ENCODE measurements around the gene TEX38.

DNA sequence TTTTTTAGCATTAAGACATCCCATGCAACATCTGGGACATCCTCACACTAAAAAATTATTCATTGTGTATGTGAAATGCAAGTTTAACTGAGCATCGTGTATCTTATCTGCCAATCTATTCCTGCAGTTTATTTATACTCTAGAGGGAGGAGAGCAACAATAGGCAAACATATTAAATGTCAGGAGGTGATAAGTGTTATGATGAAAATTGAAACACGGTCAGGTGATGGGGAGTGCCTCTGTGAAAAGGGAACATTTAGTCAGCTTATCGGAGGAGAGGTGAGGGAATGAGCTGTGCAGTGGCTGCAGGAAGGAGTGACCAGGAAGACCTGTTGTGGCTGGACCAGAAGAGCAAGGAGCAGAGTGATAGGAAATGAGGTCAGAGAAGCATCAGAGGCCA is 48.0 kb downstream of the TEX38 start:
- no peak for TF ChIP-seq NFE2L1 (CRISPR knock-in tag; IDR thresholded peaks at IDR 0.05)
- TF ChIP-seq ZNF138 (CRISPR knock-in tag; conservative IDR thresholded peaks at IDR 0.05) = no peak
- TF ChIP-seq, protein P1, sequence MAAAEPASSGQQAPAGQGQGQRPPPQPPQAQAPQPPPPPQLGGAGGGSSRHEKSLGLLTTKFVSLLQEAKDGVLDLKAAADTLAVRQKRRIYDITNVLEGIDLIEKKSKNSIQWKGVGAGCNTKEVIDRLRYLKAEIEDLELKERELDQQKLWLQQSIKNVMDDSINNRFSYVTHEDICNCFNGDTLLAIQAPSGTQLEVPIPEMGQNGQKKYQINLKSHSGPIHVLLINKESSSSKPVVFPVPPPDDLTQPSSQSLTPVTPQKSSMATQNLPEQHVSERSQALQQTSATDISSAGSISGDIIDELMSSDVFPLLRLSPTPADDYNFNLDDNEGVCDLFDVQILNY (CRISPR knock-in tag; IDR thresholded peaks at IDR 0.05) = no peak
- TF ChIP-seq, protein P2, sequence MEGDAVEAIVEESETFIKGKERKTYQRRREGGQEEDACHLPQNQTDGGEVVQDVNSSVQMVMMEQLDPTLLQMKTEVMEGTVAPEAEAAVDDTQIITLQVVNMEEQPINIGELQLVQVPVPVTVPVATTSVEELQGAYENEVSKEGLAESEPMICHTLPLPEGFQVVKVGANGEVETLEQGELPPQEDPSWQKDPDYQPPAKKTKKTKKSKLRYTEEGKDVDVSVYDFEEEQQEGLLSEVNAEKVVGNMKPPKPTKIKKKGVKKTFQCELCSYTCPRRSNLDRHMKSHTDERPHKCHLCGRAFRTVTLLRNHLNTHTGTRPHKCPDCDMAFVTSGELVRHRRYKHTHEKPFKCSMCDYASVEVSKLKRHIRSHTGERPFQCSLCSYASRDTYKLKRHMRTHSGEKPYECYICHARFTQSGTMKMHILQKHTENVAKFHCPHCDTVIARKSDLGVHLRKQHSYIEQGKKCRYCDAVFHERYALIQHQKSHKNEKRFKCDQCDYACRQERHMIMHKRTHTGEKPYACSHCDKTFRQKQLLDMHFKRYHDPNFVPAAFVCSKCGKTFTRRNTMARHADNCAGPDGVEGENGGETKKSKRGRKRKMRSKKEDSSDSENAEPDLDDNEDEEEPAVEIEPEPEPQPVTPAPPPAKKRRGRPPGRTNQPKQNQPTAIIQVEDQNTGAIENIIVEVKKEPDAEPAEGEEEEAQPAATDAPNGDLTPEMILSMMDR (IDR thresholded peaks at IDR 0.05) = no peak

Data from WTC11 (cell line).